MM.1S (cell line): ENCODE results near the gene C2CD4C.

Source experiments
- EZH2 ChIP-seq: fragments of 300-600 bp; sonication (generic); optimal IDR thresholded peaks from 2 replicates; pipeline ENCODE3; 2017; ENCODE audit warnings: low read depth, mild to moderate bottlenecking, antibody characterized with exemption, low read length, mixed read lengths
- EZH2phosphoT487 ChIP-seq: fragments of 300-600 bp; sonication (generic); IDR thresholded peaks from 2 replicates; pipeline ENCODE4 v1.6.1; 2018; ENCODE audit warnings: antibody characterized with exemption, low read length
- TF ChIP-seq, protein P1 (sequence below): fragments of 300-600 bp; sonication (generic); IDR thresholded peaks from 2 replicates; pipeline ENCODE4 v1.5.1; 2016; ENCODE audit warnings: antibody characterized with exemption, low read length, mixed read lengths

DNA sequence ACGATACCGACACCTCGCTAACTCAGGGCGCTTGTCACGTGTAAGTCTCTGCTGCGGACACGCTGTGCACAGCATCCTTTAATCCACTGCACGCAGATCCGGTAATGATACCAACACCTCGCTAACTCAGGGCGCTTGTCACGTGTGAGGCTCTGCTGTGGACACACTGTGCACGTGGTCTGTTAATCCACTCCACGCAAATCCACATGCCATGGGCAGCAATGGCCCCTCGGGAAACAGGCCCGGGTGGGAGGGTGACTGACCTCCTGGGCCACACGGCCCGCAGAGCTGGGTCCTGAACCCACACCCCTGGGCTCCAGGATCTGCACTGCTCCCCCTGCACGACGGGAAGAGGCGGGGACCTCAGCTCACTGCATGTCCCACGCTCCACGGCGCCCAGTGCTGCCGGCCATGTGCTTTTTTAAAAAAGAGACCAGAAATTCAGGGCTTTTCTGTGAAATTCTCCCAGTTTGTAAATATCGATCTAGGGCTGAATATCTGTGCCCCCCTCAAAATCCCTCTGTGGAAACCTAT lies 35.8 kb upstream of the C2CD4C start:
- TF ChIP-seq, protein P1, sequence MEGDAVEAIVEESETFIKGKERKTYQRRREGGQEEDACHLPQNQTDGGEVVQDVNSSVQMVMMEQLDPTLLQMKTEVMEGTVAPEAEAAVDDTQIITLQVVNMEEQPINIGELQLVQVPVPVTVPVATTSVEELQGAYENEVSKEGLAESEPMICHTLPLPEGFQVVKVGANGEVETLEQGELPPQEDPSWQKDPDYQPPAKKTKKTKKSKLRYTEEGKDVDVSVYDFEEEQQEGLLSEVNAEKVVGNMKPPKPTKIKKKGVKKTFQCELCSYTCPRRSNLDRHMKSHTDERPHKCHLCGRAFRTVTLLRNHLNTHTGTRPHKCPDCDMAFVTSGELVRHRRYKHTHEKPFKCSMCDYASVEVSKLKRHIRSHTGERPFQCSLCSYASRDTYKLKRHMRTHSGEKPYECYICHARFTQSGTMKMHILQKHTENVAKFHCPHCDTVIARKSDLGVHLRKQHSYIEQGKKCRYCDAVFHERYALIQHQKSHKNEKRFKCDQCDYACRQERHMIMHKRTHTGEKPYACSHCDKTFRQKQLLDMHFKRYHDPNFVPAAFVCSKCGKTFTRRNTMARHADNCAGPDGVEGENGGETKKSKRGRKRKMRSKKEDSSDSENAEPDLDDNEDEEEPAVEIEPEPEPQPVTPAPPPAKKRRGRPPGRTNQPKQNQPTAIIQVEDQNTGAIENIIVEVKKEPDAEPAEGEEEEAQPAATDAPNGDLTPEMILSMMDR, result no peak
- TF ChIP-seq EZH2 (no peak), EZH2phosphoT487 (no peak)
